Naive thymus-derived CD8-positive, alpha-beta T cell (primary cell): ENCODE measurements around the gene BBC3. TPM values are rescaled to one million over a fixed set of nuclear protein-coding genes. Genes with fewer than 3 reads are reported as not detected.
"Not testable (repeated sequence)": the region's sequence is repeated elsewhere in the genome, so short reads cannot be mapped to it uniquely, and the experiment has no call there.

Experiments
- ATAC-seq, 2 donors: fragments of 150-1000 bp; cut with Tn5 transposase in 1 of 2; sonication (Bioruptor Pico), chemical (Tn5 transposase) in 1 of 2; 1 replicate in 1 of 2; 2 replicates in 1 of 2; pipeline ENCODE4 v1.10.0; 2021; ENCODE audit warnings: mild to moderate bottlenecking in 2 of 2, moderate library complexity in 2 of 2
- POLR2A ChIA-PET: fragments of 350-600 bp; sonication (Branson Sonifier 250); formaldehyde crosslinking; loops from one replicate; lab custom pipeline; 2021; ENCODE audit warnings: antibody characterized with exemption; lab: Charles Lee
- DNase-seq, 10 donors: peaks; one replicate each; pipeline versions ENCODE4 v3.0.0 to v3.0.0-alpha.2; 2020 to 2022
- H3K27ac Mint-ChIP-seq, 10 donors: one replicate each; pipeline ENCODE4 v1.8.0; 2020 to 2022; ENCODE audit warnings: mild to moderate bottlenecking in 10 of 10, mixed read lengths in 10 of 10, moderate library complexity in 4 of 10, inconsistent platforms in 1 of 10
- H3K27me3 Mint-ChIP-seq, 5 donors: one replicate each; pipeline ENCODE4 v1.8.0; 2021 to 2022; ENCODE audit warnings: mixed read lengths in 5 of 5
- H3K36me3 Mint-ChIP-seq, 3 donors: one replicate each; pipeline ENCODE4 v1.8.0; 2020 to 2022; ENCODE audit warnings: mixed read lengths in 3 of 3, mild to moderate bottlenecking in 2 of 3, inconsistent platforms in 1 of 3
- H3K4me1 Mint-ChIP-seq, 4 donors: one replicate each; pipeline ENCODE4 v1.8.0; 2021 to 2022; ENCODE audit warnings: mixed read lengths in 4 of 4
- H3K4me3 Mint-ChIP-seq, 10 donors: one replicate each; pipeline ENCODE4 v1.8.0; 2020 to 2022; ENCODE audit warnings: mild to moderate bottlenecking in 10 of 10, mixed read lengths in 10 of 10, moderate library complexity in 6 of 10, inconsistent platforms in 1 of 10
- H3K9me3 Mint-ChIP-seq, 9 donors: one replicate each; pipeline ENCODE4 v1.8.0; 2020 to 2022; ENCODE audit warnings: mixed read lengths in 9 of 9, mild to moderate bottlenecking in 3 of 9, inconsistent platforms in 1 of 9, moderate library complexity in 1 of 9
- polyA plus RNA-seq, 3 donors: library from polyadenylated mRNA; unstranded; fragments of 300-500 nt; fragmentation: Illumina TruSeq; gene quantifications; one replicate each; pipeline ENCODE4 v1.2.3, GENCODE V29; 2021
- total RNA-seq, 8 experiments: library from RNA in 2 of 8; stranded (reverse) in 2 of 8; gene quantifications; one replicate each; pipeline ENCODE4 v1.2.3 and lab custom pipeline; 2021 to 2026

The BBC3 gene, protein sequence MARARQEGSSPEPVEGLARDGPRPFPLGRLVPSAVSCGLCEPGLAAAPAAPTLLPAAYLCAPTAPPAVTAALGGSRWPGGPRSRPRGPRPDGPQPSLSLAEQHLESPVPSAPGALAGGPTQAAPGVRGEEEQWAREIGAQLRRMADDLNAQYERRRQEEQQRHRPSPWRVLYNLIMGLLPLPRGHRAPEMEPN
- total RNA-seq (10 to 100 TPM; 37.0 to 37.4 TPM), polyA plus RNA-seq (10 to 100 TPM in 1 of 3 donors, 1 to 10 TPM in 2; 7.2 to 13.0 (median 7.3) TPM), total RNA-seq (lab: John Stamatoyannopoulos, UW) (18.5 to 38.0 (median 28.5) reads per million in 6 experiments)

DNA sequence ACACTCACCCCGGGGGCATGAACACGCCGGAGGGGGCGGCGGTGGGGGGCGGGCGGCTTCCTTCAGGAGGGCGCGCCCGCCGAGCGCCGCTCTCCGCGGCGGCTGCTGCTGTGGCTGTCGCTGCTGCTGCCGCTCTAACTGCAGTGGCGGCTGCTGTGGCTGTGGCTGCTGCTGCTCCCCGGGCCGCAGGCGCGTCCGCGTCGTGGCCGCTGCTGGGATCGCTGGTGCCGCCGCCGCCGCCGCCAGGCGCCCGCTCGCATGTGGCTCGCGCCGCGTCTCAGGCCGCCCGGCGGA lies at the start of gene BBC3:
Gene BBC3 (minus strand): TSS at position 279 of the 294 bp plus-strand sequence. CDS start 2,768 bp downstream, outside the sequence.
- Mint-ChIP-seq H3K36me3 (no peaks in the 10 kb centered on the region), H3K27ac (peak within 1 kb of the TSS; percentile 66 to 95 (median 92)), H3K4me3 (peak within 1 kb of the TSS; percentile 48 to 87 (median 82)), H3K27me3 (no peaks in the 10 kb centered on the region), H3K4me1 (peaks cover 15 to 31% (median 23%) of the 10 kb centered on the region in 4 donors), H3K9me3 (no peaks in the 10 kb centered on the region)
- POLR2A ChIA-PET: no interaction called here
- DNase-seq (peak in 2 of 10 donors; percentile 45 to 75), ATAC-seq (peak; percentile 15 to 23)

DNA sequence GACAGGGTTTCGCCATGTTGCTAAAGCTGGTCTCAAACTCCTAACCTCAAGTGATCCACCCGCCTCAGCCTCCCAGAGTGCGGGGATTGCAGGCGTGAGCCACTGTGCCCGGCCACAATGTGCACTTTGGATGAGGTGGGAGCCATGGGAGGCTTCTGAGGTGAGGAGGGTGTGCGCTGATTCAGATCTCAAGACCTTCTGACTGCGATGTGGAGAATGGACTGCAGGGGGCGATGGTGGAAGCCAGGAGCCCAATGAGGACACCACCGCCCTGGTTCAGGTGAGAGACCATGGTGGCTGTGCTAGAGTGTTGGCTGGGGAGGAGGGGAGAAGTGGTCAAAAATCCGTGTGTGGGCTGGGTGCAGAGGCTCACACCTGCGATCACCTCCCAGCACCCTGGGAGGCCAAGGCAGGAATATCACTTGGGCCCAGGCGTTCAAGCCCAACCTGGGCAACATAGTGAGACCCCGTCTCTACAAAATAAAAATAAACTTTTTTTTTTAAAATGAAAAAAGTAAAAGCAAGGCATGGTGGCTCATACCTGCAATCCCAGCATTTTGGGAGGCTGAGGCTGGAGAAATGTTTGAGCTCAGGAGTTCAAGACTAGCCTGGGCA lies 49.3 kb upstream of the BBC3 start:
- H3K4me3 Mint-ChIP-seq: no peak overlapping the region
- no peaks in the 10 kb centered on the region for H3K27me3 Mint-ChIP-seq
- peaks cover 17 to 28% (median 22%) of the 10 kb centered on the region in 4 donors for H3K4me1 Mint-ChIP-seq
- H3K36me3 Mint-ChIP-seq: peaks cover 0 to 5% (median 0%) of the 10 kb centered on the region in 3 donors
- H3K9me3 Mint-ChIP-seq: no peaks in the 10 kb centered on the region
- ATAC-seq (peak; percentile 43 to 59), DNase-seq (peak in 7 of 10 donors; percentile 36 to 72 (median 44))
- POLR2A ChIA-PET: interaction anchor here (0.7 kb wide), 1 partner anchor 1533 kb away, joined by 3 read pairs; no protein-coding TSS in a partner anchor
- H3K27ac Mint-ChIP-seq: no peak overlapping the region

DNA sequence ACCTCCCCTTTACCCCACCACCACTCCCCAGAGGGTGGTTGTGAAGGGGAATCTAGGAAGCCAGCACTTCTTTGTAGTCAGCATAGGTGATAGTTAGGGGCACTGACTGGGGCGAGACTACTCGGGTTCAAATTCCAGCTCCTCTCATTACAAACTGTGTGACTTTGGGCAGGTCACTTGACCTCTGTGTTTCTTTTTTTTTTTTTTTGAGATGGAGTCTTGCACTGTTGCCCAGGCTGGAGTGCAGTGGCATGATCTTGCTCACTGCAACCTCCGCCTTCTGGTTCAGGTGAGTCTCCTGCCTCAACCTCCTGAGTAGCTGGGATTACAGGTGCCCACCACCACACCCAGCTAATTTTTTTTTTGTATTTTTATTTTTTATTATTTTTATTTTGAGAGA lies 45.5 kb upstream of the BBC3 start:
- not testable (repeated sequence) for DNase-seq, ATAC-seq, H3K27me3 Mint-ChIP-seq, H3K9me3 Mint-ChIP-seq, H3K36me3 Mint-ChIP-seq
- Mint-ChIP-seq H3K4me3 (peak overlapping the region in 5 of 10 donors; percentile 72 to 89 (median 79)), H3K4me1 (peaks cover 22 to 34% (median 26%) of the 10 kb centered on the region in 4 donors), H3K27ac (peak overlapping the region in 3 of 10 donors; percentile 39 to 62 (median 43))
- POLR2A ChIA-PET: interaction anchor here (1.3 to 2.0 kb wide), 3 partner anchors 16 to 30 kb away, joined by 3 to 5 read pairs (median 4); no protein-coding TSS in a partner anchor

DNA sequence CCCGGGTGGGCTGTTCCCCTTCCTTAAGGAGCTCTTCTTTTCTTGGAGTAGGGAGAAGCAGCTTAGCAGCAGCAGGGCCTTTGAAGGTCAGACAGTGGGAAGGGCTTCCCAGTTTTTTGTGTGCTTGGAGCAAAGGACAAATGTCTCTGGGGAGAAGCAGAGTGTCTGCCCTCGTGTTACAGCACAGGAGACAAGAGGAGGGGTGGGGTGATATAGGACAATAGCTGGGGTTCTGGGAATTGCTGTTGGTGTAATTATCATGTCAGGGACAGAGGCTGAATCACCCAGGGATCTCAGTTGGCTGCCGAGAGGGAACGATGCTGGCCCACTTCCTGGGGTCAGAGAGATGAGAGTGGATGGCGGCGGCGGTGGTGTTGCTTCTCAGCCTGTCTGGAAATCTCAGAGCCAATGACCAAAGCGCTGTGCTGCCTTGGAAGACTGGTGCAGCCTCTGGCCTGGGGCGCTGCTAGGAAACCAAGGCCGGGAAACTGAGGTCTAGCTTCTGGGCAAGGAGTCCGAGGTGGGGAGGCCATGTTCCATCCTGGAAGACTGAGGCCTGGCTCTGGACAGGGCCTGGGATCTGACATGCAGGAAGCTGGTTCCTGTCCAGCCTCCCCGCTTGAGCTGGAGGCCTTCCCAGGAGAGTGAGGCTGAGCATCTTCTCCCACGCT lies 44.9 kb upstream of the BBC3 start:
- no peaks in the 10 kb centered on the region for H3K9me3 Mint-ChIP-seq
- peaks cover 0 to 15% (median 0%) of the 10 kb centered on the region in 3 donors for H3K36me3 Mint-ChIP-seq
- peak overlapping the region in 9 of 10 donors; percentile 55 to 88 (median 84) for H3K27ac Mint-ChIP-seq
- DNase-seq (no peak), ATAC-seq (no peak)
- H3K4me3 Mint-ChIP-seq: peak overlapping the region; percentile 71 to 89 (median 80)
- H3K4me1 Mint-ChIP-seq: peaks cover 22 to 37% (median 26%) of the 10 kb centered on the region in 4 donors
- H3K27me3 Mint-ChIP-seq: no peaks in the 10 kb centered on the region
- POLR2A ChIA-PET: interaction anchor here (1.3 to 2.7 kb wide), 4 partner anchors 15 to 50 kb away, joined by 3 to 13 read pairs (median 4); no protein-coding TSS in a partner anchor

DNA sequence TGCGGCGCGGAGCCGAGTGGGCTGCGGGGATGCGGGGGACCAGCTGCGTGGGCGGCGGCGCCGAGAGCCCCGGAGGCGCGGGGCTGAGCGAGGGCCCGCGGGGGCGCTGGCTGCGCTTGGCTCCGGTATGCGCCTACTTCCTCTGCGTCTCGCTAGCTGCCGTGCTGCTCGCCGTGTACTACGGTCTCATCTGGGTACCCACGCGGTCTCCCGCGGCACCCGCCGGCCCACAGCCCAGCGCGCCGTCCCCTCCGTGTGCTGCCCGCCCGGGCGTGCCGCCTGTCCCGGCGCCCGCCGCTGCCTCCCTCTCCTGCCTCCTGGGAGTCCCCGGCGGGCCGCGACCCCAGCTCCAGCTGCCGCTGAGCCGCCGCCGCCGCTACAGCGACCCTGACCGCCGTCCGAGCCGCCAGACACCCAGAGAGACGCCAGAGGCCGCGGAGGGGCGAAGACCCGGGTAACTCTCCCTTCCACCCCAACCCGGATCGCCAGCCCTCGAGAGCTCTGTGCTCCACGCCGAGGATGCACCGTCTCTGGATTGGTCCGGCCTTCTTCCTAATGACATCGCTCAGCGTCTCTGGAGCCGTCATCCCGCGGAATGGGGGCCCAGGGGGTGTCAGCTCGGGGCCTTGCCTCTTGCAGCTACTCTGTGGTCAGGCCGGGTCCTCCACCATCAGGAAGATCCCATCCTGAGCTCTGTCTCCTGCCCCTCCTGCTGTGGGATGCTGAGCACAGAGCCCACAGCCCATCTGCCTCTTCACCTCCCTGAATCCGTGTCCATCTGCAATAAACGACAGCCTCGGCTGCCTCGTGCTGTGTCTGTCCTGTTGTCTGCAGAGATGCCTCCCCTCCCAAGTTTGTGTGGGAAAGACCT lies 44.1 kb upstream of the BBC3 start:
- ATAC-seq: peak; percentile 39 to 51
- H3K27me3 Mint-ChIP-seq: no peaks in the 10 kb centered on the region
- peaks cover 0 to 21% (median 3%) of the 10 kb centered on the region in 3 donors for H3K36me3 Mint-ChIP-seq
- H3K9me3 Mint-ChIP-seq: no peaks in the 10 kb centered on the region
- peak overlapping the region; percentile 55 to 88 (median 82) for H3K27ac Mint-ChIP-seq
- peak in 3 of 10 donors; percentile 18 to 35 (median 19) for DNase-seq
- POLR2A ChIA-PET: interaction anchor here (0.6 to 2.7 kb wide), 15 partner anchors 9 to 165 kb away, joined by 3 to 74 read pairs (median 4); partner anchors contain the start of genes CCDC9, DHX34 and ZC3H4
- peak overlapping the region; percentile 71 to 89 (median 80) for H3K4me3 Mint-ChIP-seq
- peaks cover 21 to 45% (median 27%) of the 10 kb centered on the region in 4 donors for H3K4me1 Mint-ChIP-seq

DNA sequence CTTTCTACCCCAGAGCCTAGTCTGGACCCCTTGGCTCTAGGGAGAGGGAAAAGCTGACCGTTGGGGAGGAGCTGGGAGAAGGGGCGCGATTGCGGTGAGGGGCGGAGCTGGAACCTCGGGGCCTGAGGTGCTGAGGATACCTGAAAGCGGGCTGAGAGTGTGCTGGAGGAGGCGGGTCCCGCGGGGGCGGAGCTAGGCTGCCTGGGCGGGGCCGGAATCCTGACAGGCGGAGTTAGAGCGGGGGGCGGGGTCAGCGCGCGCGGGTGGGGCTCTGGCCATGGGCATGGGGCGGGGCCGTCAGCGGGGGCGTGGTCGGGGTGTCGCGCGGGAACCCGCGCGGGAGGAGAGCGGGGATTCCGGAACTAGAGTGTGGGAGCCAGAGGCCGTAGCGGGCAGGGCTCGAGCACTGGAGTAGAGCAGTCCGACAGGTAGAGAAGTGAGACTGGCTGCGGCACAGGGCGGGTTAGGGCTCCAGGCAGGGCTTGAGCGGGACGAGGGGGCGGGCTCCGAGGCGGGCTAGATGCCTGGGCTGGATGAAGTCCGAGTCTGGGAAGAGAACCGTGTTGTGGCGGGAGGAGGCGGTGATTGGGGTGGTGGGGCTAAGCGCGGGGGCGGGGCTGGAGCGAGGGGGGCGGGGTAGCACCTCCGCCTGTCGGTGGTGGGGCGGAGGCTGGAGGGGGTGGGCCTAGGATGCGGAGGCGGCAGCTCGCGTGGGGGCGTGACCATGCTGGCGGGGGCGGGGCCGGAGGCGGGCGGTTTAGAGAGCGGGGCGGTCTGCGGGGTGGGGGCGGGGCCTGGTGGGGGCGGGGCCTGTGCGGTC lies 43.3 kb upstream of the BBC3 start, which contains the start of gene INAFM1:
Gene INAFM1 (plus strand): TSS at position 815 of the 820 bp plus-strand sequence. CDS start 35 bp downstream, outside the sequence.
- Mint-ChIP-seq H3K9me3 (no peaks in the 10 kb centered on the region), H3K4me3 (peak within 1 kb of the TSS; percentile 86 to 99 (median 97)), H3K27me3 (no peaks in the 10 kb centered on the region), H3K36me3 (peaks cover 0 to 25% (median 3%) of the 10 kb centered on the region in 3 donors), H3K27ac (peak within 1 kb of the TSS; percentile 88 to 99 (median 98)), H3K4me1 (peaks cover 21 to 39% (median 27%) of the 10 kb centered on the region in 4 donors)
- ATAC-seq (peak; percentile 68 to 75), DNase-seq (peak; percentile 96 to 100 (median 99))
- POLR2A ChIA-PET: interaction anchor here (0.6 to 2.7 kb wide), 25 partner anchors 10 to 1157 kb away, joined by 3 to 74 read pairs (median 3); partner anchors contain the start of genes CCDC9, DHX34 and ZC3H4

DNA sequence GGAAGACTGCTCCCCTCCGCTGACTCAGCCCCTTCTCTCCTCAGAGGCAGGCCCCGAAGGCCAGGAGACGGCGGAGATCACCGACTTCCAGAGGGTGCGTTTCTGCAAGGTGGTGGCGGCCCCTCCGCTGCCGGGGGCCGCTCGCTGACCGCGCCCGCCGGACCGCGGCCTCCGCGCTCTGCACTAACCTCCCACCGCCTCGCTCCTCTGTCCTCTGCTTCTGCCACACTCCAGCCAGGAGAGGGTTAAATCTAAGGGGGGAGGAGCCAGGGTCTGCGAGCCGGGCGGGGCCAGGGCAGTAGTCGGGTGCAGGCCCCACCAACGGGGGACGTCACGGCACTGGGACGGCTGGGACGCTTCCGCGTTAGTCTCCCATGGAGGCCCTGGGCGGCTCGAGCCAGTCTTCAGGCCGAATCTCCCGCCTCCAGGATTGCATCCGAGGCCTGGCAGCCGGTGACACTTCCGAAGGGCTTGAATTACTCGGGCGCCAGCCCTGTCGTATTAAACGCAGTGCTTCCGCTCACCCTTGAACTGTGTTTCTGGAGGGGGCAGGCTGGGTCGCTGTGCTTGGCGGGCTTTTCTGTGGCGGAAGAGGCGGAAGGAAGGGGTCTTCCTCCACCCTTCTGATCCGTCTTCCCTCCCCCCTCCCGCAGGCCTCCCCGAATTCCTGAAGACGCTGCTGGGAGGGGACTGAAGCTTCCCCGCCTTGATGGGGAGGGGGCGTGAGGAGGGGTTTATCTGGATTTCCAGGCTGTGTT lies 42.5 kb upstream of the BBC3 start:
- POLR2A ChIA-PET: interaction anchor here (0.6 to 2.7 kb wide), 19 partner anchors 10 to 1158 kb away, joined by 3 to 74 read pairs (median 4); partner anchors contain the start of genes CCDC9, DHX34 and ZC3H4
- peak overlapping the region; percentile 88 to 99 (median 98) for H3K27ac Mint-ChIP-seq
- ATAC-seq (peak; percentile 69), DNase-seq (peak; percentile 80 to 94 (median 87))
- H3K9me3 Mint-ChIP-seq: no peaks in the 10 kb centered on the region
- peaks cover 21 to 39% (median 27%) of the 10 kb centered on the region in 4 donors for H3K4me1 Mint-ChIP-seq
- no peaks in the 10 kb centered on the region for H3K27me3 Mint-ChIP-seq
- peak overlapping the region; percentile 86 to 99 (median 97) for H3K4me3 Mint-ChIP-seq
- peaks cover 0 to 28% (median 4%) of the 10 kb centered on the region in 3 donors for H3K36me3 Mint-ChIP-seq

DNA sequence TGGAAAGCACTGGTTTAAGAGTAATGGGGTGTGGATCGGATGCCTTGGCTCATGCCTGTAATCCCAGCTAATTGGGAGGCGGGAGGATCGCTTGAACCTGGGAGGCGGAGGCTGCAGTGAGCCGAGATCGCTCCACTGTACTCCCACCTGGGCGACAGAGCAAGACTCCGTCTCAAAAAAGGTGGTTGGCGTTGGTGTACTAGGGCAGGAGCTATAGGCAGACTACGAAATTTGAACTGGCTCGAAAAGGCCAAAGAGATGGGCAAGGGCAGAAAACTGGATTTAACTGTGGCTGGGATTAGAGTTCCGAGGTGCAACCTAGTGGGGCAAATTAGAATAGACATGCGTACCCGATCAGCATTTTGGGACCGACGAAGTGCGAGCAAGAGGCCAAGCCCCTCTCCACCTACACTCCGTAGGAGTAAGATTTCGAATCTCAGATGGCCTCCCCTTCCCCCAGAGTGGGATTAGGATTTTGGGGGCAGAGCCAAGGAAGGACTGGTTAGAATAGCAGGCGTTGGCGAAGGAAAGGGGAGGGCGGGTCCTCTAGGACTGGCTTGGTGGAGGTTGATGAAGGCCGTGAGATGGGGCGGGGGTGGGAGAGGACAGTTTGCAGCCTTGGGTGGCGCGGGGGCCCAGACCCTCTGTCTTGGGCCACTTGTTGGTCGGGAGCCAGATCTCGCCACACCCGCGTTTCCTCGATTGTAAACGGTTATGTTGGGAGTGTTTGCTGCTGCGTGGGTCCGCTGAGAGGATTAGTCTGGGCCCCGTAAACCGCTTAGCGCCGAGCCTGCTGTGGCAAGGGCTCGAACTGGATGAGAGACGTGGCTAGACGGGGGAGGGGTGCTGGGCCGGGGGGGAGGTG lies 41.7 kb upstream of the BBC3 start:
- POLR2A ChIA-PET: interaction anchor here (2.1 to 2.7 kb wide), 2 partner anchors 16 to 47 kb away, joined by 13 to 15 read pairs; partner anchors contain the start of gene CCDC9
- no peak for ATAC-seq
- H3K4me3 Mint-ChIP-seq: peak overlapping the region; percentile 77 to 99 (median 88)
- H3K4me1 Mint-ChIP-seq: peaks cover 20 to 39% (median 24%) of the 10 kb centered on the region in 4 donors
- no peaks in the 10 kb centered on the region for H3K27me3 Mint-ChIP-seq
- peak overlapping the region; percentile 71 to 99 (median 91) for H3K27ac Mint-ChIP-seq
- peaks cover 0 to 37% (median 8%) of the 10 kb centered on the region in 3 donors for H3K36me3 Mint-ChIP-seq
- H3K9me3 Mint-ChIP-seq: no peaks in the 10 kb centered on the region
- DNase-seq: peak in 4 of 10 donors; percentile 8 to 68 (median 26)

DNA sequence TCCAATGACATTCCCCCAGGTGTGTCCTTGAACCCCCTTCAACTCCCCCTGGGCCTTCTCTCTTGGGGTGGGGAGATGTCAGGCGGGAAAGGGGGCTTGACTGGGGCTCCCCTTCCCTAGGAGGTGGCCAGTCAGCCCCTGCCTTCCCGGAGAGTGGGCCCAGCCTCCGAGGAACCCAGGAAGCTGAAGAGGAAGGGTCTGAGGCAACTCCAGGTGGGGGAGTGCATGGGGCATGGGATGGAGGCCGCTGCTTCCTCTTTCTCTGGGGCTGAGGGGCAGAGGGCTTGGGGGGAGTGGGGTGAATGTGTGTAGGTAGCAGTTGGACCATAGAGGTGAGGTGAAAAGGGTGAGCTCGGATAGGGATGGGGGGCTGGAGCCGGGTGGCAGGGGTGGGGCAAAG lies 41.0 kb upstream of the BBC3 start:
- no peaks in the 10 kb centered on the region for H3K9me3 Mint-ChIP-seq
- H3K27me3 Mint-ChIP-seq: no peaks in the 10 kb centered on the region
- H3K27ac Mint-ChIP-seq: peak overlapping the region in 4 of 10 donors; percentile 58 to 99 (median 77)
- peak overlapping the region in 5 of 10 donors; percentile 33 to 96 (median 86) for H3K4me3 Mint-ChIP-seq
- H3K4me1 Mint-ChIP-seq: peaks cover 20 to 39% (median 23%) of the 10 kb centered on the region in 4 donors
- DNase-seq: no peak
- peaks cover 0 to 44% (median 8%) of the 10 kb centered on the region in 3 donors for H3K36me3 Mint-ChIP-seq
- no peak for ATAC-seq
- POLR2A ChIA-PET: interaction anchor here (2.1 kb wide), 1 partner anchor 15 kb away, joined by 15 read pairs; the partner anchor contains the start of gene CCDC9
